K562 (cell line): ENCODE data around the gene PSMC3IP. TPM values are rescaled to one million over a fixed set of nuclear protein-coding genes. Genes with fewer than 3 reads are reported as not detected.
A peak's percentile ranks its signal among the peaks of the same experiment; 100 is the strongest.

Source experiments
- ADNP ChIP-seq: fragments of 200-800 bp; sonication (Bioruptor generic); IDR thresholded peaks from 2 replicates; pipeline ENCODE4 v1.6.1; 2016; ENCODE audit warnings: missing genetic modification characterization, missing compliant biosample characterization
- ATF6 ChIP-seq: sonication (generic); formaldehyde crosslinking; IDR thresholded peaks from 2 replicates; pipeline ENCODE4 v1.4.0; 2020; ENCODE audit warnings: mild to moderate bottlenecking, missing genetic modification reagents
- BRD9 ChIP-seq: fragments of 450-650 bp; IDR thresholded peaks from 2 replicates; pipeline ENCODE4 v1.6.1; 2018; ENCODE audit warnings: low read depth; ENCODE audit not compliant: partially characterized antibody
- CTBP1 ChIP-seq: fragments of 450-650 bp; IDR thresholded peaks from 2 replicates; pipeline ENCODE4 v1.6.1; 2016; ENCODE audit warnings: borderline replicate concordance
- EHMT2 ChIP-seq: fragments of 450-650 bp; IDR thresholded peaks from 2 replicates; pipeline ENCODE4 v1.6.1; 2018; ENCODE audit warnings: antibody characterized with exemption
- PCBP2 ChIP-seq: fragments of 200-400 bp; formaldehyde crosslinking; IDR thresholded peaks from 2 replicates; pipeline ENCODE4 v1.6.1; 2018; ENCODE audit warnings: low read length, low read depth, mild to moderate bottlenecking, moderate library complexity; ENCODE audit not compliant: poor library complexity, severe bottlenecking
- PHF21A ChIP-seq: fragments of 450-650 bp; IDR thresholded peaks from 2 replicates; pipeline ENCODE4 v1.6.1; 2017; ENCODE audit warnings: low read depth, borderline replicate concordance
- POLR2AphosphoS5 ChIP-seq: IDR thresholded peaks from 2 replicates; pipeline ENCODE4 v1.6.1; 2011; ENCODE audit warnings: mild to moderate bottlenecking, low read depth, low read length, moderate library complexity; ENCODE audit not compliant: control insufficient read depth, insufficient read depth
- SREBF1 ChIP-seq: fragments of 150-350 bp; IDR thresholded peaks from 2 replicates; pipeline ENCODE4 v1.6.1; 2014; ENCODE audit warnings: antibody characterized with exemption, low read depth, low read length, borderline replicate concordance
- TAF15 ChIP-seq: fragments of 200-400 bp; formaldehyde crosslinking; IDR thresholded peaks from 2 replicates; pipeline ENCODE4 v1.6.1; 2017; ENCODE audit warnings: mild to moderate bottlenecking, low read depth, low read length, moderate library complexity
- TCFL5 ChIP-seq: fragments of 250-450 bp; sonication (Bioruptor Pico); conservative IDR thresholded peaks from 2 replicates; pipeline ENCODE4 v1.6.1; 2021; ENCODE audit warnings: mild to moderate bottlenecking, moderate library complexity, matching md5 sums
- ZBTB1 ChIP-seq: sonication (generic); formaldehyde crosslinking; IDR thresholded peaks from 2 replicates; pipeline ENCODE4 v1.8.1; 2023; ENCODE audit warnings: missing genetic modification reagents, low read depth, mild to moderate bottlenecking, borderline replicate concordance
- ZNF12 ChIP-seq: sonication (generic); formaldehyde crosslinking; IDR thresholded peaks from 2 replicates; pipeline ENCODE4 v1.4.0; 2020; ENCODE audit warnings: mild to moderate bottlenecking, missing genetic modification reagents
- ZNF165 ChIP-seq: fragments of 250-450 bp; sonication (Bioruptor Pico); IDR thresholded peaks from 2 replicates; pipeline ENCODE4 v1.4.0; 2020; ENCODE audit warnings: borderline replicate concordance
- polyA plus RNA-seq, 8 experiments: library from polyadenylated mRNA; depleted of rRNA in 4 of 8; stranded (reverse) in 5 of 8; unstranded in 3 of 8; fragments of >200 nt; fragmentation: Nextera tagmentation in 2 of 8; fragmentation: Illumina TruSeq in 1 of 8; extraction: Ambion mirVana in 2 of 8; extraction: Trizol in 1 of 8; gene quantifications; 2 replicates each; pipeline versions ENCODE4 v1.2.1 to v1.2.3, GENCODE V29; 2011 to 2014; ENCODE audit warnings: inconsistent platforms in 1 of 8, missing spikeins in 1 of 8
- total RNA-seq, 7 experiments: library from RNA; depleted of rRNA in 6 of 7; stranded (reverse); fragments of >200 nt in 6 of 7; fragmentation: Illumina TruSeq in 2 of 7; extraction: Trizol in 2 of 7; gene quantifications; 2 replicates each; pipeline versions ENCODE4 v1.2.1 to v1.2.3, GENCODE V29; 2011 to 2021; ENCODE audit warnings: low replicate concordance in 1 of 7
- TF ChIP-seq, protein P1 (sequence below): fragments of 450-650 bp; formaldehyde crosslinking; IDR thresholded peaks from 2 replicates; pipeline ENCODE4 v1.4.0; 2020; ENCODE audit warnings: mild to moderate bottlenecking, moderate library complexity
- TF ChIP-seq, protein P2 (sequence below): fragments of 450-650 bp; IDR thresholded peaks from 2 replicates; pipeline ENCODE4 v1.6.1; 2016; ENCODE audit warnings: mild to moderate bottlenecking
- TF ChIP-seq, protein P3 (sequence below): fragments of 450-650 bp; formaldehyde crosslinking; conservative IDR thresholded peaks from 2 replicates; pipeline ENCODE4 v1.4.0; 2022; ENCODE audit warnings: mild to moderate bottlenecking, missing genetic modification characterization
- TF ChIP-seq, protein P4 (sequence below): fragments of 250-450 bp; sonication (Bioruptor Pico); IDR thresholded peaks from 2 replicates; pipeline ENCODE4 v1.5.0; 2022; ENCODE audit warnings: mild to moderate bottlenecking

Gene PSMC3IP
- total and polyA plus RNA-seq, 9 of the 15 experiments (the other 6 are each of a cell fraction or from before 2014, with no cell fraction given): 13.8 to 65.6 (median 32.8) TPM

- TF ChIP-seq, protein P1, sequence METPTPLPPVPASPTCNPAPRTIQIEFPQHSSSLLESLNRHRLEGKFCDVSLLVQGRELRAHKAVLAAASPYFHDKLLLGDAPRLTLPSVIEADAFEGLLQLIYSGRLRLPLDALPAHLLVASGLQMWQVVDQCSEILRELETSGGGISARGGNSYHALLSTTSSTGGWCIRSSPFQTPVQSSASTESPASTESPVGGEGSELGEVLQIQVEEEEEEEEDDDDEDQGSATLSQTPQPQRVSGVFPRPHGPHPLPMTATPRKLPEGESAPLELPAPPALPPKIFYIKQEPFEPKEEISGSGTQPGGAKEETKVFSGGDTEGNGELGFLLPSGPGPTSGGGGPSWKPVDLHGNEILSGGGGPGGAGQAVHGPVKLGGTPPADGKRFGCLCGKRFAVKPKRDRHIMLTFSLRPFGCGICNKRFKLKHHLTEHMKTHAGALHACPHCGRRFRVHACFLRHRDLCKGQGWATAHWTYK: no peak
- TF ChIP-seq ATF6 (peak; percentile 89), ZNF165 (CRISPR knock-in tag) (no peak), BRD9 (peak; percentile 36), PHF21A (no peak), SREBF1 (no peak), ZNF12 (no peak; the same call in 1 of the 2 replicates), TCFL5 (CRISPR knock-in tag) (no peak), ZBTB1 (no peak), POLR2AphosphoS5 (peak; percentile 91), CTBP1 (no peak; the same call in none of the 2 replicates), TAF15 (no peak), PCBP2 (no peak), EHMT2 (no peak), ADNP (no peak)
- TF ChIP-seq, protein P2, sequence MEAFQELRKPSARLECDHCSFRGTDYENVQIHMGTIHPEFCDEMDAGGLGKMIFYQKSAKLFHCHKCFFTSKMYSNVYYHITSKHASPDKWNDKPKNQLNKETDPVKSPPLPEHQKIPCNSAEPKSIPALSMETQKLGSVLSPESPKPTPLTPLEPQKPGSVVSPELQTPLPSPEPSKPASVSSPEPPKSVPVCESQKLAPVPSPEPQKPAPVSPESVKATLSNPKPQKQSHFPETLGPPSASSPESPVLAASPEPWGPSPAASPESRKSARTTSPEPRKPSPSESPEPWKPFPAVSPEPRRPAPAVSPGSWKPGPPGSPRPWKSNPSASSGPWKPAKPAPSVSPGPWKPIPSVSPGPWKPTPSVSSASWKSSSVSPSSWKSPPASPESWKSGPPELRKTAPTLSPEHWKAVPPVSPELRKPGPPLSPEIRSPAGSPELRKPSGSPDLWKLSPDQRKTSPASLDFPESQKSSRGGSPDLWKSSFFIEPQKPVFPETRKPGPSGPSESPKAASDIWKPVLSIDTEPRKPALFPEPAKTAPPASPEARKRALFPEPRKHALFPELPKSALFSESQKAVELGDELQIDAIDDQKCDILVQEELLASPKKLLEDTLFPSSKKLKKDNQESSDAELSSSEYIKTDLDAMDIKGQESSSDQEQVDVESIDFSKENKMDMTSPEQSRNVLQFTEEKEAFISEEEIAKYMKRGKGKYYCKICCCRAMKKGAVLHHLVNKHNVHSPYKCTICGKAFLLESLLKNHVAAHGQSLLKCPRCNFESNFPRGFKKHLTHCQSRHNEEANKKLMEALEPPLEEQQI: no peak
- TF ChIP-seq, protein P3, sequence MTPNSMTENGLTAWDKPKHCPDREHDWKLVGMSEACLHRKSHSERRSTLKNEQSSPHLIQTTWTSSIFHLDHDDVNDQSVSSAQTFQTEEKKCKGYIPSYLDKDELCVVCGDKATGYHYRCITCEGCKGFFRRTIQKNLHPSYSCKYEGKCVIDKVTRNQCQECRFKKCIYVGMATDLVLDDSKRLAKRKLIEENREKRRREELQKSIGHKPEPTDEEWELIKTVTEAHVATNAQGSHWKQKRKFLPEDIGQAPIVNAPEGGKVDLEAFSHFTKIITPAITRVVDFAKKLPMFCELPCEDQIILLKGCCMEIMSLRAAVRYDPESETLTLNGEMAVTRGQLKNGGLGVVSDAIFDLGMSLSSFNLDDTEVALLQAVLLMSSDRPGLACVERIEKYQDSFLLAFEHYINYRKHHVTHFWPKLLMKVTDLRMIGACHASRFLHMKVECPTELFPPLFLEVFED (CRISPR knock-in tag): no peak
- TF ChIP-seq, protein P4, sequence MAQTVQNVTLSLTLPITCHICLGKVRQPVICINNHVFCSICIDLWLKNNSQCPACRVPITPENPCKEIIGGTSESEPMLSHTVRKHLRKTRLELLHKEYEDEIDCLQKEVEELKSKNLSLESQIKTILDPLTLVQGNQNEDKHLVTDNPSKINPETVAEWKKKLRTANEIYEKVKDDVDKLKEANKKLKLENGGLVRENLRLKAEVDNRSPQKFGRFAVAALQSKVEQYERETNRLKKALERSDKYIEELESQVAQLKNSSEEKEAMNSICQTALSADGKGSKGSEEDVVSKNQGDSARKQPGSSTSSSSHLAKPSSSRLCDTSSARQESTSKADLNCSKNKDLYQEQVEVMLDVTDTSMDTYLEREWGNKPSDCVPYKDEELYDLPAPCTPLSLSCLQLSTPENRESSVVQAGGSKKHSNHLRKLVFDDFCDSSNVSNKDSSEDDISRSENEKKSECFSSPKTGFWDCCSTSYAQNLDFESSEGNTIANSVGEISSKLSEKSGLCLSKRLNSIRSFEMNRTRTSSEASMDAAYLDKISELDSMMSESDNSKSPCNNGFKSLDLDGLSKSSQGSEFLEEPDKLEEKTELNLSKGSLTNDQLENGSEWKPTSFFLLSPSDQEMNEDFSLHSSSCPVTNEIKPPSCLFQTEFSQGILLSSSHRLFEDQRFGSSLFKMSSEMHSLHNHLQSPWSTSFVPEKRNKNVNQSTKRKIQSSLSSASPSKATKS (CRISPR knock-in tag): no peak
Measured at GRCh38 chr17:42577532-42578281, at the start of gene PSMC3IP (continued).
